Measurements from ENCODE around the gene MAGI1. TPM values are rescaled to one million over a fixed set of nuclear protein-coding genes. Genes with fewer than 3 reads are reported as not detected.
A peak's percentile ranks its signal among the peaks of the same experiment; 100 is the strongest.

MAGI1 gene
- total RNA-seq, 1 experiment from 2014 or later: 58.2 TPM

- no peak for TF ChIP-seq ARID4B (CRISPR knock-in tag; IDR thresholded peaks at IDR 0.05; ENCODE audit: borderline replicate concordance)
- TF ChIP-seq EMX1 (CRISPR knock-in tag; IDR thresholded peaks at IDR 0.05): no peak
- TF ChIP-seq CBFB (CRISPR knock-in tag; IDR thresholded peaks at IDR 0.05; ENCODE audit: low read depth): no peak
- TF ChIP-seq HMGXB4 (CRISPR knock-in tag; IDR thresholded peaks at IDR 0.05): no peak
- no peak for TF ChIP-seq GABPB1 (CRISPR knock-in tag; IDR thresholded peaks at IDR 0.05)
- no peak for TF ChIP-seq TP53 (CRISPR knock-in tag; IDR thresholded peaks at IDR 0.05)
- TF ChIP-seq ZNF512 (CRISPR knock-in tag; IDR thresholded peaks at IDR 0.05; ENCODE audit: borderline replicate concordance): no peak
- TF ChIP-seq ATF6 (CRISPR knock-in tag; IDR thresholded peaks at IDR 0.05): no peak
- TF ChIP-seq, protein P1, sequence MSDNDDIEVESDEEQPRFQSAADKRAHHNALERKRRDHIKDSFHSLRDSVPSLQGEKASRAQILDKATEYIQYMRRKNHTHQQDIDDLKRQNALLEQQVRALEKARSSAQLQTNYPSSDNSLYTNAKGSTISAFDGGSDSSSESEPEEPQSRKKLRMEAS (CRISPR knock-in tag; IDR thresholded peaks at IDR 0.05): no peak
Measured at GRCh38 chr3:65534805-65535204, 503.9 kb downstream of the MAGI1 start (continued).

- H3K27me3 Mint-ChIP-seq (ENCODE audit: low read depth): no peaks in the 10 kb centered on the region
- 0 out of 2 replicates have a peak overlapping the region, but pooled peaks have one; percentile 2 for H3K27ac Mint-ChIP-seq
- H3K36me3 Mint-ChIP-seq: 0 out of 2 replicates have a peak, but pooled peaks cover 2% of the 10 kb centered on the region
- no peak overlapping the region for H3K4me3 Mint-ChIP-seq
- ChIA-PET CTCF (interaction anchor here (0.6 to 1.2 kb wide), 3 partner anchors 66 to 317 kb away, joined by 3 to 4 read pairs (median 3); no protein-coding TSS in a partner anchor), POLR2A (no interaction called here)
- H3K4me1 Mint-ChIP-seq: peaks cover 48% of the 10 kb centered on the region
- DNase-seq (ENCODE audit: low spot score): no peak
- H3K9me3 Mint-ChIP-seq: peaks cover 4% of the 10 kb centered on the region; the same call in 1 of the 2 replicates
- no peak for TF ChIP-seq AFF4 (CRISPR knock-in tag; IDR thresholded peaks at IDR 0.05; ENCODE audit: borderline replicate concordance)
- TF ChIP-seq, protein P2, sequence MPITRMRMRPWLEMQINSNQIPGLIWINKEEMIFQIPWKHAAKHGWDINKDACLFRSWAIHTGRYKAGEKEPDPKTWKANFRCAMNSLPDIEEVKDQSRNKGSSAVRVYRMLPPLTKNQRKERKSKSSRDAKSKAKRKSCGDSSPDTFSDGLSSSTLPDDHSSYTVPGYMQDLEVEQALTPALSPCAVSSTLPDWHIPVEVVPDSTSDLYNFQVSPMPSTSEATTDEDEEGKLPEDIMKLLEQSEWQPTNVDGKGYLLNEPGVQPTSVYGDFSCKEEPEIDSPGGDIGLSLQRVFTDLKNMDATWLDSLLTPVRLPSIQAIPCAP (CRISPR knock-in tag; IDR thresholded peaks at IDR 0.05): no peak
- TF ChIP-seq NR1H2 (CRISPR knock-in tag; IDR thresholded peaks at IDR 0.05): no peak
- no peak for TF ChIP-seq ATF6 (CRISPR knock-in tag; IDR thresholded peaks at IDR 0.05)
- TF ChIP-seq, protein P3, sequence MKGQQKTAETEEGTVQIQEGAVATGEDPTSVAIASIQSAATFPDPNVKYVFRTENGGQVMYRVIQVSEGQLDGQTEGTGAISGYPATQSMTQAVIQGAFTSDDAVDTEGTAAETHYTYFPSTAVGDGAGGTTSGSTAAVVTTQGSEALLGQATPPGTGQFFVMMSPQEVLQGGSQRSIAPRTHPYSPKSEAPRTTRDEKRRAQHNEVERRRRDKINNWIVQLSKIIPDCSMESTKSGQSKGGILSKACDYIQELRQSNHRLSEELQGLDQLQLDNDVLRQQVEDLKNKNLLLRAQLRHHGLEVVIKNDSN (CRISPR knock-in tag; IDR thresholded peaks at IDR 0.05): no peak
- TF ChIP-seq PRRX2 (CRISPR knock-in tag; IDR thresholded peaks at IDR 0.05): no peak
- TF ChIP-seq HMGXB4 (CRISPR knock-in tag; IDR thresholded peaks at IDR 0.05): no peak
- ATAC-seq: no peak
Measured at GRCh38 chr3:65532749-65533148, 506.0 kb downstream of the MAGI1 start.

Measured in WTC11 (cell line).